GM23248 (cell line): Measurements from ENCODE around the gene RHOJ.

Experiments
- EZH2 ChIP-seq: fragments of 200-600 bp; sonication (generic); IDR thresholded peaks from 2 replicates; pipeline ENCODE4 v1.6.1; 2018; ENCODE audit warnings: antibody characterized with exemption, mild to moderate bottlenecking; ENCODE audit not compliant: insufficient read depth, poor library complexity, severe bottlenecking
- EZH2phosphoT487 ChIP-seq: fragments of 200-600 bp; sonication (generic); IDR thresholded peaks from 2 replicates; pipeline ENCODE4 v1.6.1; 2018; ENCODE audit warnings: antibody characterized with exemption, moderate library complexity, mild to moderate bottlenecking, low read depth; ENCODE audit not compliant: insufficient read depth

- TF ChIP-seq EZH2 (no peak), EZH2phosphoT487 (no peak)
Observed at GRCh38 chr14:63282997-63283883, 79.0 kb downstream of the RHOJ start.
